Retinal pigment epithelial cell (primary cell): ENCODE results near the gene MAN2A2.

ENCODE experiments used
- DNase-seq: peaks from one replicate; pipeline ENCODE4 v3.0.0-alpha.2; 2010; ENCODE audit warnings: low read depth
- H3K4me3 ChIP-seq: 2 replicates; pipeline ENCODE4 v1.5.1; 2011; ENCODE audit warnings: mild to moderate bottlenecking, low read length, control low read depth, moderate library complexity
- CTCF ChIP-seq: conservative IDR thresholded peaks from 2 replicates; pipeline ENCODE4 v1.5.1; 2011; ENCODE audit warnings: low read depth, low read length, control low read depth, inconsistent platforms

Gene MAN2A2

GRCh38 chr15:90929246-90930019 is 26.3 kb downstream of the MAN2A2 start:
- DNase-seq, result no peak
- H3K4me3 ChIP-seq, result peak overlapping the region; percentile 64
- no peak for TF ChIP-seq CTCF

GRCh38 chr15:90930861-90931574 is 27.9 kb downstream of the MAN2A2 start:
- no peak for DNase-seq
- H3K4me3 ChIP-seq, result peak overlapping the region; percentile 64
- TF ChIP-seq CTCF, result no peak

- TF ChIP-seq CTCF, result no peak
- no peak for DNase-seq
- H3K4me3 ChIP-seq, result peak overlapping the region; percentile 81
Observed at GRCh38 chr15:90931575-90931827, 28.4 kb downstream of the MAN2A2 start.

- peak within 1 kb of the TSS; percentile 81 for H3K4me3 ChIP-seq
- TF ChIP-seq CTCF, result peak; percentile 91
- DNase-seq, result no peak
Observed at GRCh38 chr15:90931828-90932659, 28.9 kb downstream of the MAN2A2 start, which contains the start of gene HDDC3. Gene HDDC3, minus strand, starts transcription at chr15:90932549. Its CDS starts 9 bp downstream, at chr15:90932540.

GRCh38 chr15:90932660-90932991 is 29.5 kb downstream of the MAN2A2 start:
- no peak for TF ChIP-seq CTCF
- DNase-seq, result no peak
- H3K4me3 ChIP-seq, result no peak overlapping the region

- TF ChIP-seq CTCF, result no peak
Observed at GRCh38 chr15:90933301-90933700, 30.2 kb downstream of the MAN2A2 start.

More at GRCh38 chr15:90933301-90933700, 30.2 kb downstream of the MAN2A2 start:
- H3K4me3 ChIP-seq, result no peak overlapping the region
- no peak for DNase-seq
